ENCODE data around the gene GPR61.

The GPR61 gene

GRCh38 chr1:109537450-109538178 lies 2.1 kb upstream of the GPR61 start:
- DNase-seq = no peak

- no peak for DNase-seq
Measured at GRCh38 chr1:109538827-109539555, 681 bp upstream of the GPR61 start.

GRCh38 chr1:109541102-109541501 lies 1.4 kb downstream of the GPR61 start:
- no peak for DNase-seq

GRCh38 chr1:109542657-109543056 lies 3.0 kb downstream of the GPR61 start:
- DNase-seq = no peak

GRCh38 chr1:109543283-109543987 lies 3.8 kb downstream of the GPR61 start:
- no peak for DNase-seq

GRCh38 chr1:109543988-109544735 lies 4.5 kb downstream of the GPR61 start:
- no peak for DNase-seq

- peak; percentile 93 for DNase-seq
Measured at GRCh38 chr1:109546311-109547109, 6.8 kb downstream of the GPR61 start.

- DNase-seq = no peak
Measured at GRCh38 chr1:109547463-109548320, 8.0 kb downstream of the GPR61 start.

- peak; percentile 94 for DNase-seq
Measured at GRCh38 chr1:109548321-109549267, 8.9 kb downstream of the GPR61 start, which contains the start of gene GNAI3. Gene GNAI3, plus strand, starts transcription at chr1:109548615. Its CDS starts 106 bp downstream, at chr1:109548721.

GRCh38 chr1:109556563-109556962 lies 16.9 kb downstream of the GPR61 start:
- no peak for DNase-seq

- DNase-seq = no peak
Measured at GRCh38 chr1:109557520-109557919, 17.8 kb downstream of the GPR61 start.

- no peak for DNase-seq
Measured at GRCh38 chr1:109559995-109560394, 20.3 kb downstream of the GPR61 start.

GRCh38 chr1:109564194-109564878 lies 24.7 kb downstream of the GPR61 start:
- DNase-seq = no peak

- no peak for DNase-seq
Measured at GRCh38 chr1:109565241-109565640, 25.6 kb downstream of the GPR61 start.

GRCh38 chr1:109566982-109567381 lies 27.3 kb downstream of the GPR61 start:
- DNase-seq = no peak

- DNase-seq = no peak
Measured at GRCh38 chr1:109567877-109568672, 28.4 kb downstream of the GPR61 start.

- no peak for DNase-seq
Measured at GRCh38 chr1:109569323-109569722, 29.7 kb downstream of the GPR61 start.

GRCh38 chr1:109570414-109570813 lies 30.7 kb downstream of the GPR61 start:
- DNase-seq = no peak
